PC-3 (cell line): ENCODE results near the gene RNH1. TPM values are rescaled to one million over a fixed set of nuclear protein-coding genes. Genes with fewer than 3 reads are reported as not detected.

Experiments used
- ATAC-seq: fragments of 200-7000 bp; cut with Tn5 transposase; 2 replicates; pipeline ENCODE4 v1.9.1; 2020; ENCODE audit warnings: mild to moderate bottlenecking, moderate library complexity
- BruUV-seq: library from RNA; stranded (reverse); fragments of 400-500 nt; replicated peaks from 2 replicates; lab custom pipeline; 2021; lab: Mats Ljungman, UMichigan
- CTCF ChIA-PET: fragments of 300-600 bp; sonication (Branson Sonifier 250); formaldehyde crosslinking; loops from one replicate; lab custom pipeline; 2022; ENCODE audit warnings: antibody characterized with exemption; lab: Charles Lee
- POLR2A ChIA-PET: fragments of 300-600 bp; sonication (Branson Sonifier 250); formaldehyde crosslinking; loops from one replicate; lab custom pipeline; 2022; ENCODE audit warnings: antibody characterized with exemption; ENCODE audit not compliant: unreplicated experiment; lab: Charles Lee
- DNase-seq: peaks from one replicate; pipeline ENCODE4 v3.0.0-alpha.2; 2015
- H2AFZ ChIP-seq: fragments of 300-600 bp; sonication (generic); 2 replicates; pipeline ENCODE4 v1.6.0; 2016; ENCODE audit warnings: antibody characterized with exemption, low read length
- H3F3A ChIP-seq: fragments of 300-600 bp; sonication (generic); one replicate; pipeline ENCODE4 v1.6.0; 2017; ENCODE audit warnings: antibody characterized with exemption, low read length, control low read depth, mild to moderate bottlenecking; ENCODE audit not compliant: unreplicated experiment
- H3K27ac ChIP-seq: fragments of 300-600 bp; sonication (generic); 2 replicates; pipeline ENCODE4 v1.5.1; 2016; ENCODE audit warnings: mild to moderate bottlenecking, low read length
- H3K27me3 ChIP-seq: fragments of 300-600 bp; sonication (generic); 2 replicates; pipeline ENCODE4 v1.6.1; 2016; ENCODE audit warnings: low read length, mixed read lengths
- H3K36me3 ChIP-seq: fragments of 300-600 bp; sonication (generic); 2 replicates; pipeline ENCODE4 v1.6.1; 2016; ENCODE audit warnings: low read depth, mixed run types, low read length, mixed read lengths
- H3K4me1 ChIP-seq: fragments of 300-600 bp; sonication (generic); 2 replicates; pipeline ENCODE4 v1.5.1; 2016; ENCODE audit warnings: low read length; ENCODE audit not compliant: insufficient read depth
- H3K4me2 ChIP-seq: fragments of 300-600 bp; sonication (generic); 2 replicates; pipeline ENCODE4 v1.6.0; 2016; ENCODE audit warnings: low read length
- H3K4me3 ChIP-seq: fragments of 300-600 bp; sonication (generic); 2 replicates; pipeline ENCODE4 v1.5.1; 2016; ENCODE audit warnings: mild to moderate bottlenecking, low read length, mixed read lengths
- H3K79me2 ChIP-seq: fragments of 300-600 bp; sonication (generic); 2 replicates; pipeline ENCODE4 v1.6.1; 2017; ENCODE audit warnings: low read length, mixed read lengths
- H3K9ac ChIP-seq: fragments of 300-600 bp; sonication (generic); 2 replicates; pipeline ENCODE4 v1.6.0; 2016; ENCODE audit warnings: mild to moderate bottlenecking, low read length
- H3K9me2 ChIP-seq: fragments of 300-600 bp; sonication (generic); replicated peaks from 2 replicates; pipeline ENCODE4 v1.6.1; 2016; ENCODE audit warnings: mixed run types, low read length, mixed read lengths
- H3K9me3 ChIP-seq: fragments of 300-600 bp; sonication (generic); 2 replicates; pipeline ENCODE4 v1.6.1; 2016; ENCODE audit warnings: low read length, mixed read lengths
- H4K20me1 ChIP-seq: fragments of 300-600 bp; sonication (generic); 2 replicates; pipeline ENCODE4 v1.6.1; 2016; ENCODE audit warnings: low read length, mixed read lengths
- CTCF ChIP-seq: fragments of 300-600 bp; sonication (generic); conservative IDR thresholded peaks from 2 replicates; pipeline ENCODE4 v1.5.1; 2017; ENCODE audit warnings: antibody characterized with exemption, low read depth, mild to moderate bottlenecking, low read length
- EZH2 ChIP-seq: fragments of 300-600 bp; sonication (generic); IDR thresholded peaks from one replicate; pipeline ENCODE4 v1.6.1; 2017; ENCODE audit warnings: antibody characterized with exemption, mild to moderate bottlenecking, low read length; ENCODE audit not compliant: unreplicated experiment
- EZH2phosphoT487 ChIP-seq: fragments of 300-600 bp; sonication (generic); IDR thresholded peaks from 2 replicates; pipeline ENCODE4 v1.6.1; 2018; ENCODE audit warnings: mild to moderate bottlenecking, antibody characterized with exemption, low read length, borderline replicate concordance
- intact Hi-C: fragments of 100-400 bp; cut with micrococcal nuclease; formaldehyde crosslinking; loops from 2 replicates; pipeline ENCODE4 v1.9.0; 2023
- total RNA-seq: library from RNA; depleted of rRNA; stranded (reverse); fragments of >200 nt; gene quantifications from 2 replicates; pipeline ENCODE4 v1.2.3, GENCODE V29; 2014

Gene RNH1
- total RNA-seq, 1 experiment from 2014 or later: 258 TPM

GRCh38 chr11:529728-530411, 22.8 kb upstream of the RNH1 start:
- Histone ChIP-seq H3K27me3 (no peaks in the 10 kb centered on the region), H2AFZ (no peak overlapping the region), H3K9ac (no peak overlapping the region), H3K79me2 (peaks cover 15% of the 10 kb centered on the region), H4K20me1 (peaks cover 4% of the 10 kb centered on the region; the same call in 1 of the 2 replicates), H3K4me3 (no peak overlapping the region), H3K9me3 (no peaks in the 10 kb centered on the region), H3K9me2 (no peaks in the 10 kb centered on the region), H3K36me3 (no peaks in the 10 kb centered on the region), H3F3A (no peaks in the 10 kb centered on the region), H3K4me2 (no peak overlapping the region), H3K4me1 (peaks cover 5% of the 10 kb centered on the region; the same call in 1 of the 2 replicates), H3K27ac (no peak overlapping the region)
- TF ChIP-seq EZH2: no peak
- TF ChIP-seq EZH2phosphoT487: no peak
- no peak for TF ChIP-seq CTCF
- POLR2A ChIA-PET: no interaction called here
- intact Hi-C loops: no loop called here
- DNase-seq (no peak), ATAC-seq (no peak)
- BruUV-seq: no TSS peak
- CTCF ChIA-PET: no interaction called here

GRCh38 chr11:528815-529727, 22.0 kb upstream of the RNH1 start:
- Histone ChIP-seq H3F3A (no peaks in the 10 kb centered on the region), H3K27ac (no peak overlapping the region), H3K9me3 (no peaks in the 10 kb centered on the region), H3K4me3 (no peak overlapping the region), H4K20me1 (peaks cover under 1% of the 10 kb centered on the region; the same call in 1 of the 2 replicates), H3K9ac (no peak overlapping the region), H3K4me1 (peaks cover under 1% of the 10 kb centered on the region; the same call in 1 of the 2 replicates), H3K36me3 (no peaks in the 10 kb centered on the region), H2AFZ (no peak overlapping the region), H3K9me2 (no peaks in the 10 kb centered on the region), H3K4me2 (no peak overlapping the region), H3K79me2 (peaks cover 7% of the 10 kb centered on the region), H3K27me3 (no peaks in the 10 kb centered on the region)
- BruUV-seq: no TSS peak
- POLR2A ChIA-PET: no interaction called here
- DNase-seq (no peak), ATAC-seq (no peak)
- TF ChIP-seq EZH2 (no peak), CTCF (no peak), EZH2phosphoT487 (no peak)
- CTCF ChIA-PET: interaction anchor here (0.5 kb wide), 1 partner anchor 122 kb away, joined by 3 read pairs; no protein-coding TSS in a partner anchor
- intact Hi-C loops: no loop called here
